NCI-H526 treated with DMSO at 0.1 percent for 48 hours (cell line): ENCODE measurements around the gene TMEM129.

Experiments used
- DNase-seq: peaks from one replicate; lab custom pipeline; 2025; lab: John Stamatoyannopoulos, UW

The TMEM129 gene

DNA sequence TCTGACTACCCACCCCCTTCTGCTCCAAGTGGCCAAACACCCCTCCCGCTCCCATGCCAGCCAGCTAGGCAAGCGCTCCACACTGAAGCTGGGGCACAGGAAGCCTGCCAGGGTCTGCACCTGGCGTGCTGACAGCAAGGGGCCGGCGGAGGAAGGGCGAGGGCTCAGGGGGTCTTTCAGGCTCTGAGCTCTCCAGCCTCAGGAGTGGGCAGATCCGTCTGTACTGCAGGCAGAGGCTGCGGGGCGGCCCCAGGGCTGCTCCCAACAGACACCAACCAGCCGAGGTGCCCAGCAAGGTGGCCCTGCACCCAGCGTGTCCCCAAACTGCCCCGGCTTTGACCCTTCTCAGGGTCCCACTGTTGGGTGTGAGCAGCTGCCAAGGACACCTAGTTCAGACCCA is 51.9 kb downstream of the TMEM129 start:
- no peak for DNase-seq

- no peak for DNase-seq
Observed at GRCh38 chr4:1668488-1668840, 52.7 kb downstream of the TMEM129 start.

GRCh38 chr4:1667273-1667672 is 53.9 kb downstream of the TMEM129 start:
- DNase-seq: no peak

- DNase-seq: no peak
Observed at GRCh38 chr4:1666391-1666790, 54.7 kb downstream of the TMEM129 start.
